ENCODE measurements around the gene THSD1.

GRCh38 chr13:52399046-52399445, 6.9 kb downstream of the THSD1 start:
- TF ChIP-seq, protein P1, sequence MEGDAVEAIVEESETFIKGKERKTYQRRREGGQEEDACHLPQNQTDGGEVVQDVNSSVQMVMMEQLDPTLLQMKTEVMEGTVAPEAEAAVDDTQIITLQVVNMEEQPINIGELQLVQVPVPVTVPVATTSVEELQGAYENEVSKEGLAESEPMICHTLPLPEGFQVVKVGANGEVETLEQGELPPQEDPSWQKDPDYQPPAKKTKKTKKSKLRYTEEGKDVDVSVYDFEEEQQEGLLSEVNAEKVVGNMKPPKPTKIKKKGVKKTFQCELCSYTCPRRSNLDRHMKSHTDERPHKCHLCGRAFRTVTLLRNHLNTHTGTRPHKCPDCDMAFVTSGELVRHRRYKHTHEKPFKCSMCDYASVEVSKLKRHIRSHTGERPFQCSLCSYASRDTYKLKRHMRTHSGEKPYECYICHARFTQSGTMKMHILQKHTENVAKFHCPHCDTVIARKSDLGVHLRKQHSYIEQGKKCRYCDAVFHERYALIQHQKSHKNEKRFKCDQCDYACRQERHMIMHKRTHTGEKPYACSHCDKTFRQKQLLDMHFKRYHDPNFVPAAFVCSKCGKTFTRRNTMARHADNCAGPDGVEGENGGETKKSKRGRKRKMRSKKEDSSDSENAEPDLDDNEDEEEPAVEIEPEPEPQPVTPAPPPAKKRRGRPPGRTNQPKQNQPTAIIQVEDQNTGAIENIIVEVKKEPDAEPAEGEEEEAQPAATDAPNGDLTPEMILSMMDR (IDR thresholded peaks at IDR 0.05 in 4 of 5, conservative IDR thresholded peaks at IDR 0.05 in 1 of 5): no peak
- no peak for TF ChIP-seq POLR2A (IDR thresholded peaks at IDR 0.05)
